Activated CD8-positive, alpha-beta T cell treated with anti-CD3 and anti-CD28 coated beads for 36 hours (primary cell): ENCODE data around the gene ZNF346. TPM values are rescaled to one million over a fixed set of nuclear protein-coding genes. Genes with fewer than 3 reads are reported as not detected.

Experiments used
- ATAC-seq: fragments of 200-7000 bp; cut with Tn5 transposase; one replicate; pipeline ENCODE4 v1.10.0; 2021; ENCODE audit warnings: mild to moderate bottlenecking, moderate library complexity
- CTCF ChIA-PET: fragments of 350-600 bp; sonication (Branson Sonifier 250); formaldehyde crosslinking; loops from one replicate; lab custom pipeline; 2021; ENCODE audit warnings: antibody characterized with exemption; lab: Charles Lee
- POLR2A ChIA-PET: fragments of 350-600 bp; sonication (Branson Sonifier 250); formaldehyde crosslinking; loops from one replicate; lab custom pipeline; 2021; ENCODE audit warnings: antibody characterized with exemption; lab: Charles Lee
- DNase-seq: peaks from one replicate; pipeline ENCODE4 v3.0.0-alpha.2; 2020
- H3K27ac Mint-ChIP-seq: one replicate; pipeline ENCODE4 v1.8.0; 2021; ENCODE audit warnings: mild to moderate bottlenecking, mixed read lengths
- H3K27me3 Mint-ChIP-seq: one replicate; pipeline ENCODE4 v1.8.0; 2021; ENCODE audit warnings: mixed read lengths
- H3K36me3 Mint-ChIP-seq: one replicate; pipeline ENCODE4 v1.8.0; 2021; ENCODE audit warnings: low read depth, mixed read lengths
- H3K4me1 Mint-ChIP-seq: one replicate; pipeline ENCODE4 v1.8.0; 2021; ENCODE audit warnings: low read depth, mixed read lengths
- H3K4me3 Mint-ChIP-seq: one replicate; pipeline ENCODE4 v1.8.0; 2021; ENCODE audit warnings: mild to moderate bottlenecking, moderate library complexity, mixed read lengths
- H3K9me3 Mint-ChIP-seq: one replicate; pipeline ENCODE4 v1.8.0; 2021; ENCODE audit warnings: mixed read lengths
- CTCF ChIP-seq: fragments of 200-600 bp; IDR thresholded peaks from one replicate; pipeline ENCODE4 v1.8.0; 2022; ENCODE audit warnings: antibody characterized with exemption, mild to moderate bottlenecking
- intact Hi-C: fragments of 100-400 bp; cut with micrococcal nuclease; formaldehyde crosslinking; loops from one replicate; pipeline ENCODE4 v1.10.0; 2022
- total RNA-seq, 2 experiments: library from RNA; stranded (reverse); gene quantifications; one replicate each; pipeline ENCODE4 v1.2.3, GENCODE V29; 2021

Gene ZNF346
- total RNA-seq, 2 experiments from 2014 or later, result 15.0 to 17.0 TPM

- H3K27ac Mint-ChIP-seq, result no peak overlapping the region
- H3K4me1 Mint-ChIP-seq, result peaks cover 34% of the 10 kb centered on the region
Observed at GRCh38 chr5:177003649-177004048, 18.8 kb upstream of the ZNF346 start.

GRCh38 chr5:177004961-177005360, 17.5 kb upstream of the ZNF346 start:
- Mint-ChIP-seq H3K4me3 (peak overlapping the region; percentile 93), H3K27me3 (no peaks in the 10 kb centered on the region), H3K4me1 (peaks cover 30% of the 10 kb centered on the region), H3K27ac (no peak overlapping the region), H3K9me3 (no peaks in the 10 kb centered on the region), H3K36me3 (peaks cover 18% of the 10 kb centered on the region)
- TF ChIP-seq CTCF, result no peak
- POLR2A ChIA-PET, result interaction anchor here (0.6 to 3.7 kb wide), 7 partner anchors 8 to 60 kb away, joined by 3 to 29 read pairs (median 4); partner anchors contain the start of gene ZNF346
- ATAC-seq (no peak), DNase-seq (no peak)
- intact Hi-C loops, result no loop called here
- CTCF ChIA-PET, result interaction anchor here (0.8 to 2.7 kb wide), 12 partner anchors 8 to 344 kb away, joined by 3 to 14 read pairs (median 4); partner anchors contain the start of gene ZNF346

More at GRCh38 chr5:177003649-177004048, 18.8 kb upstream of the ZNF346 start:
- DNase-seq, result no peak
- ATAC-seq, result no peak
- POLR2A ChIA-PET, result interaction anchor here (0.6 to 3.7 kb wide), 3 partner anchors 15 to 442 kb away, joined by 3 to 22 read pairs (median 3); no protein-coding TSS in a partner anchor
- intact Hi-C loops, result no loop called here
- Mint-ChIP-seq H3K36me3 (peaks cover 20% of the 10 kb centered on the region), H3K4me3 (no peak overlapping the region), H3K27me3 (no peaks in the 10 kb centered on the region), H3K9me3 (no peaks in the 10 kb centered on the region)
- no peak for TF ChIP-seq CTCF
- CTCF ChIA-PET, result interaction anchor here (1.2 to 2.7 kb wide), 2 partner anchors 13 to 19 kb away, joined by 3 to 13 read pairs; partner anchors contain the start of gene ZNF346

GRCh38 chr5:177005619-177006264, 16.8 kb upstream of the ZNF346 start:
- no peaks in the 10 kb centered on the region for H3K9me3 Mint-ChIP-seq

GRCh38 chr5:177006265-177006972, 16.1 kb upstream of the ZNF346 start, which contains the start of gene UIMC1:
UIMC1 (minus strand) TSS chr5:177006779; CDS start chr5:176982615, 24,164 bp downstream.
- H3K9me3 Mint-ChIP-seq, result no peaks in the 10 kb centered on the region
- ChIA-PET CTCF (interaction anchor here (1.0 to 2.7 kb wide), 11 partner anchors 10 to 346 kb away, joined by 3 to 14 read pairs (median 4); partner anchors contain the start of gene ZNF346), POLR2A (interaction anchor here (0.6 to 3.7 kb wide), 10 partner anchors 9 to 293 kb away, joined by 3 to 29 read pairs (median 3); partner anchors contain the start of gene ZNF346)
- ATAC-seq (peak; percentile 93), DNase-seq (peak; percentile 93)
- peaks cover 11% of the 10 kb centered on the region for H3K36me3 Mint-ChIP-seq
- H3K4me1 Mint-ChIP-seq, result peaks cover 28% of the 10 kb centered on the region
- intact Hi-C loops, result no loop called here
- peak within 1 kb of the TSS; percentile 93 for H3K4me3 Mint-ChIP-seq
- TF ChIP-seq CTCF, result no peak
- H3K27ac Mint-ChIP-seq, result peak within 1 kb of the TSS; percentile 95
- no peaks in the 10 kb centered on the region for H3K27me3 Mint-ChIP-seq

More at GRCh38 chr5:177005619-177006264, 16.8 kb upstream of the ZNF346 start:
- Mint-ChIP-seq H3K27ac (peak overlapping the region; percentile 94), H3K4me3 (peak overlapping the region; percentile 93), H3K36me3 (peaks cover 16% of the 10 kb centered on the region), H3K4me1 (peaks cover 30% of the 10 kb centered on the region), H3K27me3 (no peaks in the 10 kb centered on the region)
- CTCF ChIA-PET, result interaction anchor here (0.8 to 2.7 kb wide), 14 partner anchors 9 to 345 kb away, joined by 3 to 14 read pairs (median 4); partner anchors contain the start of gene ZNF346
- ATAC-seq, result peak; percentile 56
- intact Hi-C loops, result no loop called here
- peak; percentile 81 for DNase-seq
- TF ChIP-seq CTCF, result peak; percentile 68
- POLR2A ChIA-PET, result interaction anchor here (0.6 to 3.7 kb wide), 10 partner anchors 9 to 293 kb away, joined by 3 to 29 read pairs (median 4); partner anchors contain the start of gene ZNF346
